CD14-positive monocyte (primary cell): ENCODE measurements around the gene DCD. TPM values are rescaled to one million over a fixed set of nuclear protein-coding genes. Genes with fewer than 3 reads are reported as not detected.

Source experiments
- DNase-seq, 3 donors: peaks; one replicate each; pipeline ENCODE4 v3.0.0-alpha.2; 2011 to 2022
- H2AFZ ChIP-seq: 2 replicates; pipeline ENCODE4 v1.6.0; 2012; ENCODE audit warnings: mild to moderate bottlenecking, low read depth, low read length, inconsistent platforms; ENCODE audit not compliant: insufficient read depth, poor library complexity, severe bottlenecking
- H3K27ac ChIP-seq, 2 donors: 1 replicate in 1 of 2; 2 replicates in 1 of 2; pipeline ENCODE4 v1.5.1; 2012 to 2013; ENCODE audit warnings: low read length in 2 of 2, control low read depth in 1 of 2, inconsistent platforms in 1 of 2, low read depth in 1 of 2, mild to moderate bottlenecking in 1 of 2
- H3K27me3 ChIP-seq, 2 donors: one replicate each; pipeline versions ENCODE4 v1.6.0 to v1.6.1; 2011 to 2013; ENCODE audit warnings: low read length in 2 of 2; ENCODE audit not compliant: control insufficient read depth in 2 of 2, insufficient read depth in 2 of 2
- H3K36me3 ChIP-seq, 2 donors: replicated peaks in 1 of 2; 1 replicate in 1 of 2; 2 replicates in 1 of 2; pipeline versions ENCODE4 v1.5.1 to v1.6.1; 2012 to 2013; ENCODE audit warnings: low read length in 2 of 2, control low read depth in 1 of 2, inconsistent platforms in 1 of 2, mild to moderate bottlenecking in 1 of 2; ENCODE audit not compliant: insufficient read depth in 2 of 2, control insufficient read depth in 1 of 2
- H3K4me1 ChIP-seq, 2 donors: 1 replicate in 1 of 2; 2 replicates in 1 of 2; pipeline versions ENCODE4 v1.5.1 to v1.6.1; 2012 to 2013; ENCODE audit warnings: low read length in 2 of 2, control low read depth in 1 of 2, inconsistent platforms in 1 of 2, mild to moderate bottlenecking in 1 of 2, moderate library complexity in 1 of 2; ENCODE audit not compliant: insufficient read depth in 2 of 2, control insufficient read depth in 1 of 2
- H3K4me2 ChIP-seq: replicated peaks from 2 replicates; pipeline ENCODE3; 2012; ENCODE audit warnings: low read length, moderate library complexity, mild to moderate bottlenecking; ENCODE audit not compliant: poor library complexity, severe bottlenecking; ENCODE audit errors: extremely low read depth
- H3K4me3 ChIP-seq, 3 experiments: fragments of 200-600 bp in 1 of 3; sonication (generic) in 1 of 3; replicated peaks in 1 of 3; 1 replicate in 2 of 3; 2 replicates in 1 of 3; pipeline ENCODE4 v1.5.1; 2011 to 2013; ENCODE audit warnings: low read length in 3 of 3, mild to moderate bottlenecking in 3 of 3, control low read depth in 2 of 3, low read depth in 2 of 3, inconsistent platforms in 1 of 3, moderate library complexity in 1 of 3
- H3K79me2 ChIP-seq: 2 replicates; pipeline ENCODE4 v1.6.0; 2012; ENCODE audit warnings: mild to moderate bottlenecking, control low read depth, inconsistent platforms, low read length, moderate library complexity; ENCODE audit not compliant: insufficient read depth
- H3K9ac ChIP-seq: 2 replicates; pipeline ENCODE4 v1.6.0; 2017; ENCODE audit warnings: low read length, mild to moderate bottlenecking; ENCODE audit not compliant: insufficient read depth, poor library complexity, severe bottlenecking
- H3K9me3 ChIP-seq, 2 donors: replicated peaks in 1 of 2; 1 replicate in 1 of 2; 2 replicates in 1 of 2; pipeline versions ENCODE4 v1.5.1 to v1.6.1; 2012 to 2013; ENCODE audit warnings: low read length in 2 of 2, control low read depth in 1 of 2; ENCODE audit not compliant: control insufficient read depth in 1 of 2, insufficient read depth in 1 of 2
- H4K20me1 ChIP-seq: 2 replicates; pipeline ENCODE4 v1.6.0; 2012; ENCODE audit warnings: mild to moderate bottlenecking, low read length, control low read depth, moderate library complexity; ENCODE audit not compliant: insufficient read depth
- H3K27ac Mint-ChIP-seq, 7 donors: one replicate each; pipeline ENCODE4 v1.8.0; 2020; ENCODE audit warnings: mild to moderate bottlenecking in 7 of 7, mixed read lengths in 7 of 7, moderate library complexity in 6 of 7, inconsistent platforms in 2 of 7
- H3K27me3 Mint-ChIP-seq, 3 donors: one replicate each; pipeline ENCODE4 v1.8.0; 2021 to 2022; ENCODE audit warnings: low read depth in 3 of 3, mild to moderate bottlenecking in 3 of 3, mixed read lengths in 3 of 3, moderate library complexity in 3 of 3, inconsistent platforms in 1 of 3
- H3K36me3 Mint-ChIP-seq, 2 donors: one replicate each; pipeline ENCODE4 v1.8.0; 2020; ENCODE audit warnings: mixed read lengths in 2 of 2, inconsistent platforms in 1 of 2, mild to moderate bottlenecking in 1 of 2
- H3K4me1 Mint-ChIP-seq: one replicate; pipeline ENCODE4 v1.8.0; 2020; ENCODE audit warnings: mild to moderate bottlenecking, mixed read lengths
- H3K4me3 Mint-ChIP-seq, 2 donors: one replicate each; pipeline ENCODE4 v1.8.0; 2020; ENCODE audit warnings: mild to moderate bottlenecking in 2 of 2, mixed read lengths in 2 of 2, moderate library complexity in 1 of 2
- H3K9me3 Mint-ChIP-seq, 7 donors: one replicate each; pipeline ENCODE4 v1.8.0; 2020 to 2022; ENCODE audit warnings: mixed read lengths in 7 of 7, mild to moderate bottlenecking in 6 of 7, moderate library complexity in 6 of 7, inconsistent platforms in 2 of 7
- CTCF ChIP-seq: fragments of 200-600 bp; IDR thresholded peaks from one replicate; pipeline ENCODE4 v1.8.0; 2022; ENCODE audit warnings: antibody characterized with exemption, mild to moderate bottlenecking
- WGBS: methylation state at CpG from one replicate; pipeline ENCODE4 v1.1.5; 2013; ENCODE audit warnings: missing lambda C conversion rate; ENCODE audit not compliant: insufficient coverage; 5-methylcytosine and 5-hydroxymethylcytosine counted together
- intact Hi-C, 2 donors: fragments of 100-400 bp; cut with micrococcal nuclease; formaldehyde crosslinking; loops; one replicate each; pipeline versions ENCODE4 v1.15.0 to v1.15.1; 2023
- polyA plus RNA-seq, 3 donors: library from polyadenylated mRNA; depleted of rRNA in 1 of 3; unstranded in 2 of 3; stranded (reverse) in 1 of 3; fragments of 300-500 nt in 2 of 3; fragments of >200 nt in 1 of 3; fragmentation: Illumina TruSeq in 2 of 3; gene quantifications; 1 replicate in 2 of 3; 2 replicates in 1 of 3; pipeline ENCODE4 v1.2.3, GENCODE V29; 2012 to 2021

Gene DCD
- polyA plus RNA-seq, 3 donors, result not detected

- TF ChIP-seq CTCF, result no peak
- Mint-ChIP-seq H3K4me1 (peaks cover 4% of the 10 kb centered on the region), H3K27me3 (peaks cover 3 to 10% (median 4%) of the 10 kb centered on the region in 3 donors), H3K4me3 (no peak overlapping the region), H3K9me3 (peaks cover 8 to 27% (median 18%) of the 10 kb centered on the region in 7 donors), H3K36me3 (peaks cover 0 to 2% of the 10 kb centered on the region in 2 donors), H3K27ac (no peak overlapping the region)
- no peak for DNase-seq
- H3K4me3 ChIP-seq, result no peak overlapping the region
- H3K27me3 ChIP-seq, result no peaks in the 10 kb centered on the region
- no peaks in the 10 kb centered on the region for H3K79me2 ChIP-seq
- WGBS, result no CpG with 5 or more reads among the region's 5 CpGs
- H4K20me1 ChIP-seq, result no peaks in the 10 kb centered on the region
- no peaks in the 10 kb centered on the region for H3K4me1 ChIP-seq
- intact Hi-C loops, result no loop called here
- no peaks in the 10 kb centered on the region for H3K36me3 ChIP-seq
- no peak overlapping the region for H2AFZ ChIP-seq
- peaks cover 7 to 13% of the 10 kb centered on the region in 2 donors for H3K9me3 ChIP-seq
- no peak overlapping the region for H3K9ac ChIP-seq
- H3K4me2 ChIP-seq, result no peak overlapping the region
- H3K27ac ChIP-seq, result no peak overlapping the region
Measured at GRCh38 chr12:54631551-54631950, 16.6 kb downstream of the DCD start.

GRCh38 chr12:54629925-54630324 lies 18.2 kb downstream of the DCD start:
- Histone ChIP-seq H2AFZ (no peak overlapping the region), H3K27ac (no peak overlapping the region), H3K9ac (no peak overlapping the region), H3K79me2 (no peaks in the 10 kb centered on the region), H4K20me1 (no peaks in the 10 kb centered on the region), H3K4me1 (no peaks in the 10 kb centered on the region), H3K4me3 (no peak overlapping the region), H3K27me3 (no peaks in the 10 kb centered on the region), H3K4me2 (no peak overlapping the region), H3K36me3 (no peaks in the 10 kb centered on the region), H3K9me3 (peaks cover 7 to 13% of the 10 kb centered on the region in 2 donors)
- H3K36me3 Mint-ChIP-seq, result peaks cover 0 to 2% of the 10 kb centered on the region in 2 donors
- no peak for DNase-seq
- H3K27me3 Mint-ChIP-seq, result peaks cover 3 to 10% (median 4%) of the 10 kb centered on the region in 3 donors
- no peak overlapping the region for H3K27ac Mint-ChIP-seq
- H3K4me1 Mint-ChIP-seq, result peaks cover under 1% of the 10 kb centered on the region
- no peak for TF ChIP-seq CTCF
- peaks cover 9 to 29% (median 20%) of the 10 kb centered on the region in 7 donors for H3K9me3 Mint-ChIP-seq
- WGBS, result 100% methylated on average over 2 of the region's 2 CpGs
- intact Hi-C loops, result no loop called here
- no peak overlapping the region for H3K4me3 Mint-ChIP-seq
